Activated T-cell treated with anti-CD3 and anti-CD28 coated beads for 4 hours (primary cell): ENCODE measurements around the gene ERCC1.
"Not testable (repeated sequence)": the region's sequence is repeated elsewhere in the genome, so short reads cannot be mapped to it uniquely, and the experiment has no call there.

Source experiments
- DNase-seq: peaks from one replicate; pipeline ENCODE4 v3.0.0-alpha.2; 2020

Gene ERCC1

GRCh38 chr19:45451850-45452387 lies 28.2 kb upstream of the ERCC1 start:
- no peak for DNase-seq

- DNase-seq, result no peak
These were observed 27.6 kb upstream of the ERCC1 start for GRCh38 chr19:45451131-45451849.

GRCh38 chr19:45450012-45450333 lies 26.3 kb upstream of the ERCC1 start:
- no peak for DNase-seq

- DNase-seq, result no peak
These were observed 25.2 kb upstream of the ERCC1 start for GRCh38 chr19:45448887-45449299.

- DNase-seq, result no peak
These were observed 24.7 kb upstream of the ERCC1 start for GRCh38 chr19:45448425-45448756.

- DNase-seq, result no peak
These were observed 23.2 kb upstream of the ERCC1 start for GRCh38 chr19:45446944-45447343.

- no peak for DNase-seq
These were observed 22.6 kb upstream of the ERCC1 start for GRCh38 chr19:45446295-45446694.

- DNase-seq, result no peak
These were observed 21.4 kb upstream of the ERCC1 start for GRCh38 chr19:45445139-45445538.

GRCh38 chr19:45444318-45445041 lies 20.8 kb upstream of the ERCC1 start:
- DNase-seq, result no peak

GRCh38 chr19:45443462-45444317 lies 20.0 kb upstream of the ERCC1 start:
- no peak for DNase-seq

GRCh38 chr19:45442778-45443461 lies 19.2 kb upstream of the ERCC1 start:
- DNase-seq, result no peak

- no peak for DNase-seq
These were observed 18.7 kb upstream of the ERCC1 start for GRCh38 chr19:45442408-45442777.

- DNase-seq, result no peak
These were observed 17.3 kb upstream of the ERCC1 start for GRCh38 chr19:45440873-45441654.

- DNase-seq, result no peak
These were observed 16.5 kb upstream of the ERCC1 start for GRCh38 chr19:45440259-45440638.

- DNase-seq, result peak; percentile 77
These were observed 16.0 kb upstream of the ERCC1 start for GRCh38 chr19:45439569-45440258.

GRCh38 chr19:45439190-45439568 lies 15.5 kb upstream of the ERCC1 start:
- DNase-seq, result no peak

- DNase-seq, result no peak
These were observed 13.6 kb upstream of the ERCC1 start for GRCh38 chr19:45437328-45437727.

- DNase-seq, result not testable (repeated sequence)
These were observed 8.8 kb upstream of the ERCC1 start for GRCh38 chr19:45432543-45432942.

- not testable (repeated sequence) for DNase-seq
These were observed 7.3 kb upstream of the ERCC1 start for GRCh38 chr19:45431008-45431407.

- not testable (repeated sequence) for DNase-seq
These were observed 6.2 kb upstream of the ERCC1 start for GRCh38 chr19:45429896-45430295.

- DNase-seq, result no peak
These were observed 4.9 kb upstream of the ERCC1 start for GRCh38 chr19:45428384-45429231.
